Uterus (tissue), 2 donors: Measurements from ENCODE around the gene CUBN.

ENCODE experiments used
- POLR2A ChIP-seq, 2 donors: fragments of 450-650 bp; IDR thresholded peaks; one replicate each; pipeline ENCODE4 v1.6.1; 2016; ENCODE audit warnings: antibody characterized with exemption in 2 of 2, mild to moderate bottlenecking in 1 of 2, moderate library complexity in 1 of 2
- TF ChIP-seq, protein P1 (sequence below), 4 experiments: fragments of 200-600 bp in 2 of 4; fragments of 450-650 bp in 2 of 4; sonication (generic) in 2 of 4; IDR thresholded peaks; one replicate each; pipeline ENCODE4 v1.5.1; 2016 to 2019; ENCODE audit warnings: antibody characterized with exemption in 4 of 4, mild to moderate bottlenecking in 2 of 4, moderate library complexity in 1 of 4

GRCh38 chr10:17006631-17007417 is 122.8 kb downstream of the CUBN start:
- TF ChIP-seq, protein P1, sequence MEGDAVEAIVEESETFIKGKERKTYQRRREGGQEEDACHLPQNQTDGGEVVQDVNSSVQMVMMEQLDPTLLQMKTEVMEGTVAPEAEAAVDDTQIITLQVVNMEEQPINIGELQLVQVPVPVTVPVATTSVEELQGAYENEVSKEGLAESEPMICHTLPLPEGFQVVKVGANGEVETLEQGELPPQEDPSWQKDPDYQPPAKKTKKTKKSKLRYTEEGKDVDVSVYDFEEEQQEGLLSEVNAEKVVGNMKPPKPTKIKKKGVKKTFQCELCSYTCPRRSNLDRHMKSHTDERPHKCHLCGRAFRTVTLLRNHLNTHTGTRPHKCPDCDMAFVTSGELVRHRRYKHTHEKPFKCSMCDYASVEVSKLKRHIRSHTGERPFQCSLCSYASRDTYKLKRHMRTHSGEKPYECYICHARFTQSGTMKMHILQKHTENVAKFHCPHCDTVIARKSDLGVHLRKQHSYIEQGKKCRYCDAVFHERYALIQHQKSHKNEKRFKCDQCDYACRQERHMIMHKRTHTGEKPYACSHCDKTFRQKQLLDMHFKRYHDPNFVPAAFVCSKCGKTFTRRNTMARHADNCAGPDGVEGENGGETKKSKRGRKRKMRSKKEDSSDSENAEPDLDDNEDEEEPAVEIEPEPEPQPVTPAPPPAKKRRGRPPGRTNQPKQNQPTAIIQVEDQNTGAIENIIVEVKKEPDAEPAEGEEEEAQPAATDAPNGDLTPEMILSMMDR (IDR thresholded peaks at IDR 0.05), result no peak
- TF ChIP-seq POLR2A (IDR thresholded peaks at IDR 0.05), result no peak
